ENCODE data around the gene WWOX. TPM values are rescaled to one million over a fixed set of nuclear protein-coding genes. Genes with fewer than 3 reads are reported as not detected.

Gene WWOX
- total and polyA plus RNA-seq, 2 of the 13 experiments (the other 11 are each of a cell fraction or from before 2014, with no cell fraction given), result 9.1 to 37.4 TPM

- TF ChIP-seq ELK4 (CRISPR knock-in tag; IDR thresholded peaks at IDR 0.05; ENCODE audit: borderline replicate concordance) (no peak), ZNF253 (CRISPR knock-in tag; IDR thresholded peaks at IDR 0.05; ENCODE audit: borderline replicate concordance) (no peak), FOSL1 (CRISPR knock-in tag; IDR thresholded peaks at IDR 0.05; ENCODE audit: borderline replicate concordance) (no peak), RFXANK (CRISPR knock-in tag; IDR thresholded peaks at IDR 0.05) (no peak), FLYWCH1 (CRISPR knock-in tag; IDR thresholded peaks at IDR 0.05) (no peak), CCDC6 (CRISPR knock-in tag; IDR thresholded peaks at IDR 0.05) (peak; percentile 61; the same call in 1 of the 2 replicates), ZNF101 (CRISPR knock-in tag; IDR thresholded peaks at IDR 0.05; ENCODE audit: borderline replicate concordance, low read depth) (no peak), BRCA1 (CRISPR knock-in tag; IDR thresholded peaks at IDR 0.05) (no peak), TIGD3 (CRISPR knock-in tag; IDR thresholded peaks at IDR 0.05; ENCODE audit: borderline replicate concordance) (no peak), ZNF44 (CRISPR knock-in tag; IDR thresholded peaks at IDR 0.05) (no peak), PITX1 (CRISPR knock-in tag; IDR thresholded peaks at IDR 0.05) (peak; percentile 100), SOX5 (CRISPR knock-in tag; IDR thresholded peaks at IDR 0.05; ENCODE audit: borderline replicate concordance) (peak; percentile 77; the same call in 1 of the 2 replicates), ZNF207 (IDR thresholded peaks at IDR 0.05; ENCODE audit: borderline replicate concordance) (no peak), MLLT10 (CRISPR knock-in tag; IDR thresholded peaks at IDR 0.05) (no peak), RAD51 (IDR thresholded peaks at IDR 0.05; ENCODE audit: borderline replicate concordance) (no peak), CEBPB (IDR thresholded peaks at IDR 0.05; ENCODE audit: borderline replicate concordance, low read depth, low read length) (no peak; the same call in 1 of the 2 replicates), ZNF746 (CRISPR knock-in tag; IDR thresholded peaks at IDR 0.05) (no peak), PRPF4 (IDR thresholded peaks at IDR 0.05; ENCODE audit: low read depth, low read length, poor library complexity, severe bottlenecking) (peak; percentile 91), ZNF235 (CRISPR knock-in tag; IDR thresholded peaks at IDR 0.05; ENCODE audit: borderline replicate concordance) (no peak), SALL1 (CRISPR knock-in tag; IDR thresholded peaks at IDR 0.05) (peak; percentile 94), E2F2 (CRISPR knock-in tag; IDR thresholded peaks at IDR 0.05; ENCODE audit: borderline replicate concordance) (no peak), ZNF354B (CRISPR knock-in tag; IDR thresholded peaks at IDR 0.05) (no peak), GABPB1 (CRISPR knock-in tag; IDR thresholded peaks at IDR 0.05) (0 out of 2 replicates have a peak, but pooled peaks have one; percentile 36), FOXK1 (CRISPR knock-in tag; IDR thresholded peaks at IDR 0.05; ENCODE audit: borderline replicate concordance, low read depth) (peak; percentile 81; the same call in 1 of the 2 replicates), ZNF737 (CRISPR knock-in tag; IDR thresholded peaks at IDR 0.05; ENCODE audit: borderline replicate concordance) (no peak)
These were observed 383.9 kb downstream of the WWOX start (continued) for GRCh38 chr16:78483124-78483992.
